Transverse colon (tissue), 3 donors: Measurements from ENCODE around the gene SORCS3.

Experiments
- CTCF ChIP-seq, 5 experiments: fragments of 200-600 bp in 3 of 5; fragments of 450-650 bp in 2 of 5; sonication (generic) in 3 of 5; IDR thresholded peaks; 1 replicate in 2 of 5; 2 replicates in 3 of 5; pipeline ENCODE4 v1.5.1; 2016 to 2017; ENCODE audit warnings: antibody characterized with exemption in 5 of 5, inconsistent platforms in 3 of 5, mild to moderate bottlenecking in 2 of 5, moderate library complexity in 1 of 5
- EP300 ChIP-seq: sonication (generic); formaldehyde crosslinking; IDR thresholded peaks from one replicate; pipeline ENCODE4 v1.6.1; 2017; ENCODE audit warnings: antibody characterized with exemption, low read depth
- POLR2A ChIP-seq: fragments of 450-650 bp; IDR thresholded peaks from one replicate; pipeline ENCODE4 v1.6.1; 2016; ENCODE audit warnings: antibody characterized with exemption, mild to moderate bottlenecking, moderate library complexity

- no peak for TF ChIP-seq POLR2A
- TF ChIP-seq EP300: no peak
- TF ChIP-seq CTCF (IDR thresholded peaks at IDR 0.05): no peak
Observed at GRCh38 chr10:104664205-104664604, 23.1 kb downstream of the SORCS3 start.
